Immature natural killer cell (primary cell): ENCODE data around the gene MECP2. TPM values are rescaled to one million over a fixed set of nuclear protein-coding genes. Genes with fewer than 3 reads are reported as not detected.
A peak's percentile ranks its signal among the peaks of the same experiment; 100 is the strongest.

Experiments used
- DNase-seq, 3 donors: peaks; one replicate each; pipeline ENCODE4 v3.0.0; 2022; ENCODE audit warnings: mixed read lengths in 1 of 3
- H3K27ac Mint-ChIP-seq, 6 donors: one replicate each; pipeline ENCODE4 v1.8.0; 2020; ENCODE audit warnings: mixed read lengths in 6 of 6, mild to moderate bottlenecking in 5 of 6, inconsistent platforms in 4 of 6, moderate library complexity in 3 of 6
- H3K27me3 Mint-ChIP-seq, 3 donors: one replicate each; pipeline ENCODE4 v1.8.0; 2020 to 2021; ENCODE audit warnings: low read depth in 3 of 3, mild to moderate bottlenecking in 3 of 3, mixed read lengths in 3 of 3, moderate library complexity in 3 of 3, inconsistent platforms in 1 of 3
- H3K36me3 Mint-ChIP-seq, 3 donors: one replicate each; pipeline ENCODE4 v1.8.0; 2020; ENCODE audit warnings: mixed read lengths in 3 of 3, inconsistent platforms in 2 of 3, mild to moderate bottlenecking in 2 of 3
- H3K4me1 Mint-ChIP-seq, 2 donors: one replicate each; pipeline ENCODE4 v1.8.0; 2020; ENCODE audit warnings: inconsistent platforms in 2 of 2, mild to moderate bottlenecking in 2 of 2, mixed read lengths in 2 of 2, moderate library complexity in 1 of 2
- H3K4me3 Mint-ChIP-seq, 5 donors: one replicate each; pipeline ENCODE4 v1.8.0; 2020; ENCODE audit warnings: mild to moderate bottlenecking in 5 of 5, mixed read lengths in 5 of 5, inconsistent platforms in 3 of 5, moderate library complexity in 3 of 5
- H3K9me3 Mint-ChIP-seq, 6 donors: one replicate each; pipeline ENCODE4 v1.8.0; 2020; ENCODE audit warnings: mild to moderate bottlenecking in 6 of 6, mixed read lengths in 6 of 6, inconsistent platforms in 4 of 6, moderate library complexity in 3 of 6
- polyA plus RNA-seq, 3 donors: library from polyadenylated mRNA; unstranded; fragments of 300-500 nt; fragmentation: Illumina TruSeq; gene quantifications; one replicate each; pipeline ENCODE4 v1.2.3, GENCODE V29; 2021

Gene MECP2
- polyA plus RNA-seq, 3 donors from 2014 or later: 11.4 to 31.5 (median 18.3) TPM

DNA sequence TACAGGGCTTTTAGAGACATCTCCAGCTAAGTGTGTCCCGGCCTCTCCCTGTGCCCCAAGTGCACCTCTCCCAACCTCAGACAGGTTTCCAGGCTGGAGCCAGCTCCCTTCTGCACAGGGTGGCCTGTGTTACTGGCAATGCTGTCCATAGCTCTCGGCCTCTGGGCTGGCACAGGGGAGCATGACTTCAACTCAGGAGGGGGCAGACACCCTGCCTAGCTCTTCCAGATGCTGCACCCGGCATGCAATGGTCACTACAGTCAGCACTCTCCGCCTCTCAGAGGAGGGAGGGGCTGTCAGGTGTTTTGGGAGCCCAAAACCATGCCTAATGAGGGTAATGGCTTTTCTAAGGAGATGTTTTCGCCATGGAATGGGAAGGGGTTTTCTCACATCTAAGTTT is 75.4 kb downstream of the MECP2 start:
- H3K4me3 Mint-ChIP-seq: peak overlapping the region in 1 of 5 donors; percentile 21

DNA sequence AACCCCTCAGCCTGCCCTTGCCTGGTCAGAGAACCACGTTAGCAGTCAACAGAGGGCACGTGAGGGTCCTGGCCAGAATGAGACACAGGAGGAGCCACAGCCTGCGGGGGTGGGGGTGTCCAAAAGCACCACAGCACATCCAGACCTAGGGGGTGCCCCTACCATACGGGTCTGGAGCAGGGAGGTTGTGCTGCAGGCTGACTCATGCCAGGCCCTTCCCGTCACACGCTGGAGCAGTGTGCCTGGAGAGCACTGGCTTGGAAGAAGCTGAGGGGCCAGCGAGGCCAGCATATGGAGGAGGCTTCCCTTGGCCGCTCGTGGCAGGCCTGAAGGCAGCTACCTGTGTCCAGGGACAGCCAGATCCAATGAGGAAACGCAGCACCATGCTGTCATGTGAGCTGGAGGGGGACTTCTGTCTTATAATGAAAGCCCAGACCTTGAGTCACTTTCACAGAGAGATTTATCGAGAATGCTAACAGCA is 76.3 kb downstream of the MECP2 start:
- H3K27me3 Mint-ChIP-seq: peaks cover 0 to 8% (median 8%) of the 10 kb centered on the region in 3 donors
- H3K9me3 Mint-ChIP-seq: no peaks in the 10 kb centered on the region
- peak overlapping the region in 4 of 6 donors; percentile 89 to 93 (median 91) for H3K27ac Mint-ChIP-seq
- H3K4me1 Mint-ChIP-seq: peaks cover 5 to 10% of the 10 kb centered on the region in 2 donors
- no peaks in the 10 kb centered on the region for H3K36me3 Mint-ChIP-seq
- no peak for DNase-seq
- H3K4me3 Mint-ChIP-seq: no peak overlapping the region

More for the DNA sequence above, 75.4 kb downstream of the MECP2 start:
- no peaks in the 10 kb centered on the region for H3K36me3 Mint-ChIP-seq
- peaks cover 0 to 8% (median 8%) of the 10 kb centered on the region in 3 donors for H3K27me3 Mint-ChIP-seq
- peaks cover 5 to 10% of the 10 kb centered on the region in 2 donors for H3K4me1 Mint-ChIP-seq
- peak overlapping the region in 2 of 6 donors; percentile 45 to 46 for H3K27ac Mint-ChIP-seq
- H3K9me3 Mint-ChIP-seq: no peaks in the 10 kb centered on the region
- DNase-seq: no peak

DNA sequence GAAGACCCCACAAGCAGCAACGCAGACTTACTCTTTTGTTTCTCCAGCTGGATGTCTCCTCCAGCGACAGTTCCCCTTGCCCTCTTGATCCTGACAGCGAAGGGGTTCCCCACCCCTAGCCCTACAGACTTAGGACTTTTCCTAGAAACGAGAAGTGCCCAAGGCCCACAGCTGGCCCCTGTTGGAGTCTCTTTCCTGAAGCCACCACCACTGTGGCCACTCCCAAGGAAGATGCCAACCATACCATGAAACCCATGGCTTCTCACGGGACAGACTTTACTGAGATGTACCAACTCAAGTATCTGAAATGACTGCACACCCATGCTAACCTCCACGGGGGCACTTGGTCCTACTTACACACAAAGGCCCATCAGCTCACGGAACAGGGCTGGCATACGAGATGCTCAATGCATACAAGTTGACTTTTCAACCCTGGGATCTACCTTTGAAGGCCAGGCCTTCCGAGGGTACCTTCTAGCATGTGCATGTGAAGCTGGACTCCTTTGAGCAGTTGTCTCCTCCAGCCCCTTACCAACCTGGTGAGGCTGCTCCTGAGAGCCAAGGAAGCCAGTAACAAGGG is 76.9 kb downstream of the MECP2 start:
- peaks cover 0 to 3% (median 0%) of the 10 kb centered on the region in 3 donors for H3K36me3 Mint-ChIP-seq
- peaks cover 5 to 11% of the 10 kb centered on the region in 2 donors for H3K4me1 Mint-ChIP-seq
- H3K27me3 Mint-ChIP-seq: peaks cover 0 to 8% (median 8%) of the 10 kb centered on the region in 3 donors
- no peak for DNase-seq
- peak overlapping the region; percentile 79 to 87 (median 84) for H3K4me3 Mint-ChIP-seq
- H3K27ac Mint-ChIP-seq: peak overlapping the region; percentile 87 to 93 (median 90)
- H3K9me3 Mint-ChIP-seq: no peaks in the 10 kb centered on the region

DNA sequence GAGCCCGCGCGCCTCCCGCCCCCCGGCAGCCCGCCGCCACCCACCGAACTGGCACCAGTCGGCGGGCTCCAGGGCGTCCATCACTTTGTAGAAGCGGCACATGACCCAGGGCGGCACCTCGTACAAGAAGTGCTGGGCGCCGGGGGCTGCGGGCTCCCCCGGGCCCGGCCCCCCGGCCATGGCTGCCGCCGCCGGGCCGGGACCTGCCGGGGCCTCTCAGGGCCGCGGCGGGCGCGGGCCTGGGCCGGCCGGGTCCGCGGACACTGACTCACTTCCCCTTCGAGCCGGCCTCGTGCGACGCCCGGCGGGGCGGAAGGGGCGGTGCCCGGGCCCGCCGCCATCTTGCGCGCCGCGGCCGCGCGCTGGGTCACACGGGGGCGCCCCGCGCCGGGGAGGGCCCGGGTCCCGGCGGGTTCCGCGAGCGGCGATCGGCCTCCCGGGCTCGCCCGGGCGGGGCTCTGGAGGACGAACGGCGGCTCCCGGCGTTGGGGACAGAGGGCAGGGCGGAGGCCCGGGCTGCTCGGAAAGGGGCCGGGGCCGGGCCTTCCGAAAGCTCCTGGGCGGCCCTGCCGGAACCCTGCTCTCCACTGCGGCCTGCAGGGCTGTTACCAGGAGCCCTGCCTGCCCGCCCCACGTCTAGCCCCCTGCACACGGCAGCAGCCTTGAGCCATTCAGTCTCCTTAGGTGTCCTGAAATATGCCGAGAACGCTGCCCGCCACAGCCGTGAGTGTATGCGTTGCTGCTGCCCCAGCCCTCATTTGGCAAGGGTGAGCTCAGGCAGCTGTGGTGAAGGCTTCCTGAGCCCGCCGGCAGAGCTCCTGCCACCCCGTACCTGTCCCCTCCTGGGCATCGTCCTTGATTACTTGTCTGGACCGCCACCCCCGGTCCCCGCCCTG is 77.6 kb downstream of the MECP2 start, which contains the start of gene IRAK1:
IRAK1 (minus strand) TSS at position 270 of the 896 bp plus-strand sequence; CDS start at position 180, 90 bp downstream.
- Mint-ChIP-seq H3K27me3 (peaks cover 0 to 8% (median 6%) of the 10 kb centered on the region in 3 donors), H3K36me3 (peaks cover 0 to 3% (median 0%) of the 10 kb centered on the region in 3 donors)
- peak; percentile 63 for DNase-seq

DNA sequence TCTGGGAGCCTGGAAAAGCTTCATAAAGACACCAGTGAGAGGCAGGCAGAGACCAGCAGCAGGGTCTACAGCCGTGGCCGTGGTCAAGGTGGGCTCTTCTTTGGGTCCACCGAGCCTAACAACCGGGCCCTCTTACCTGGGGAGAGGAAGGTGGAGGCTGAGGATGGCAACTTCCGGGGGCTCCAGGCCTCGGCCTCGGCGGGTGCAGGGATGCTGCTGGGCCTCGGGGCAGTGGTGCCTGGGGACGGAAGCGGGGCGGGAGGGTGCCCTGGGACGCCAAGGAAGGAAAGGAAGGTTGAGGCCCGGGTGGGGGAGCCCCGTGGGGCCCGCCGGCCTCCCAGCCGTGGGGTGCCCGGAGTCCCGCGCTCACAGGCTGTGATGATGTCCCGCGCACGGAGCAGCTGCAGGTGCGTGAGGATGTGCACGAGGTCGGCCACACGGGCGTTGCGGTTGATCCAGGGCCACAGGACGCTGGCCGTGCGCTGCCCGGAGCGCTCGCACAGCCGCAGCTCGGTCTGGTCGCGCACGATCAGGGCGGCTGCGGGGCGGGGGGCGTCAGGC is 78.4 kb downstream of the MECP2 start:
- H3K27me3 Mint-ChIP-seq: peaks cover 0 to 6% (median 2%) of the 10 kb centered on the region in 3 donors
- peak overlapping the region; percentile 69 to 89 (median 86) for H3K27ac Mint-ChIP-seq
- H3K4me1 Mint-ChIP-seq: peaks cover 5 to 11% of the 10 kb centered on the region in 2 donors
- H3K36me3 Mint-ChIP-seq: peaks cover 0 to 3% (median 0%) of the 10 kb centered on the region in 3 donors
- no peaks in the 10 kb centered on the region for H3K9me3 Mint-ChIP-seq
- peak overlapping the region; percentile 79 to 83 (median 81) for H3K4me3 Mint-ChIP-seq
- DNase-seq: peak in 1 of 3 donors; percentile 7

More for the DNA sequence above, 77.6 kb downstream of the MECP2 start, which contains the start of gene IRAK1:
- Mint-ChIP-seq H3K4me3 (peak within 1 kb of the TSS; percentile 80 to 87 (median 84)), H3K27ac (peak within 1 kb of the TSS; percentile 87 to 93 (median 90)), H3K9me3 (no peaks in the 10 kb centered on the region), H3K4me1 (peaks cover 5 to 11% of the 10 kb centered on the region in 2 donors)

DNA sequence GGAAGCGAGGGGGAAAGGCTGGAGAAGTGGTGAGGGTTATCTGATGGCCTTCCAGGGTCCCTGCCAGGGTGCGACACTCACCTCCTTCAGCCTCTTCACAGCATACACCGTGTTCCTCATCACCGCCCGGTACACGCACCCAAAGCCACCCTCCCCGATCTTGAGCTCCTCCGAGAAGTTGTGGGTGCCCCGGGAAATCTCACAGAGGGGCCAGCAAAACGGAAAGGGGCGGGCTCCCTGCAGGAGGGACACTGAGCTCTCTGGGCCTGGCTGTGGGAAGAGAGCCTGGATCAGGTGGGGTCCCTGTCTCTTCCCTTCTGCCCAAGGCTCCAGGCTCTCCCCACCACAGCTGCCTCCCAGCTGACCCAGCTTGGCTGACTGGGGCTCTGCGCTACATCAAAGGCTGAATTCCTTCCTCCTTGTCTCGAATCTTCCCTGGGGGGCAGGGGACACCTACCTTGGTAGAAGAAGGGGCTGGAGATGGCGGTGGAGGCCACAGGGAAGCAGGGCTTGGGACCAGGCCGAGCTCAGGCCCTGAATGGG is 78.9 kb downstream of the MECP2 start:
- Mint-ChIP-seq H3K27ac (peak overlapping the region; percentile 69 to 89 (median 86)), H3K9me3 (no peaks in the 10 kb centered on the region), H3K36me3 (peaks cover 0 to 3% (median 0%) of the 10 kb centered on the region in 3 donors), H3K4me1 (peaks cover 5 to 12% of the 10 kb centered on the region in 2 donors), H3K27me3 (peaks cover 0 to 6% (median 2%) of the 10 kb centered on the region in 3 donors), H3K4me3 (peak overlapping the region; percentile 79 to 83 (median 81))
- no peak for DNase-seq

DNA sequence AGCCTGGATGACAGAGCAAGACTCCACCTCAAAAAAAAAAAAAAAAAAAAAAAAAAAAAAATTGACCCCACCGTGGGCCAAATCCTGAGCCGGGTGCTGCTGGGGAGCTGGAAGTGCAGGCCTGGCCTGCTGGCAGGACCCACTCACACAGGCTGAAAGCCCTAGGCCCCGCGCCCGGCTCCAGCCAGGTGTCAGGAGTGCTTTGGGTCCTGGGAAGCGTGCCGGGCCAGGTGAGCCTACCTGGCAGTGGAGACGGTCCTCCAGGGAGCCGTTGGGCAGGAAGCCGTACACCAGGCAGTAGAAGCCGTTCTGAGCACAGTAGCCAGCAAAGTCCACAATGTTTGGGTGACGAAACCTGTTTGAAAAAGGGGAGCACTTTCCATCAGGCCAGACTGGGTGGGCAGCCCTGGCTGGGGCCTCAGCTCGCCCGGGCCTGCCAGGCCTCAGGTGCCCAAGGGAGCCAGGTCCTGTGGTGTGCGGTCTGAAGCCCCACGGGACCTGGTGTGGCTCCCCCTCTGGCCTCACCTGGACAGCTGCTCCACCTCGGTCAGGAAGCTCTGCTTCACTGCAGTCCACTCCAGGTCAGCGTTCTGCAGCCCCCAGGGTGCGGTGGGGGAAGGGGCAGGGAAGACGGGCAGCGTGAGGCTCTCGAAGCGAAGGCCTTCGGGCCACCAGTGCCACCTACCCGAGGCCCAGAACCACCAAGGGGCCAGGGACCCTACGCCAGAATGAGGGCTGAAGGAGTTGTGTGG is 79.6 kb downstream of the MECP2 start:
- H3K9me3 Mint-ChIP-seq: no peaks in the 10 kb centered on the region
- peaks cover 5 to 14% of the 10 kb centered on the region in 2 donors for H3K4me1 Mint-ChIP-seq
- DNase-seq: no peak
- peaks cover 0 to 4% (median 2%) of the 10 kb centered on the region in 3 donors for H3K27me3 Mint-ChIP-seq
- H3K36me3 Mint-ChIP-seq: peaks cover 0 to 3% (median 0%) of the 10 kb centered on the region in 3 donors
- peak overlapping the region in 1 of 6 donors; percentile 88 for H3K27ac Mint-ChIP-seq
- H3K4me3 Mint-ChIP-seq: peak overlapping the region in 4 of 5 donors; percentile 23 to 83 (median 81)

DNA sequence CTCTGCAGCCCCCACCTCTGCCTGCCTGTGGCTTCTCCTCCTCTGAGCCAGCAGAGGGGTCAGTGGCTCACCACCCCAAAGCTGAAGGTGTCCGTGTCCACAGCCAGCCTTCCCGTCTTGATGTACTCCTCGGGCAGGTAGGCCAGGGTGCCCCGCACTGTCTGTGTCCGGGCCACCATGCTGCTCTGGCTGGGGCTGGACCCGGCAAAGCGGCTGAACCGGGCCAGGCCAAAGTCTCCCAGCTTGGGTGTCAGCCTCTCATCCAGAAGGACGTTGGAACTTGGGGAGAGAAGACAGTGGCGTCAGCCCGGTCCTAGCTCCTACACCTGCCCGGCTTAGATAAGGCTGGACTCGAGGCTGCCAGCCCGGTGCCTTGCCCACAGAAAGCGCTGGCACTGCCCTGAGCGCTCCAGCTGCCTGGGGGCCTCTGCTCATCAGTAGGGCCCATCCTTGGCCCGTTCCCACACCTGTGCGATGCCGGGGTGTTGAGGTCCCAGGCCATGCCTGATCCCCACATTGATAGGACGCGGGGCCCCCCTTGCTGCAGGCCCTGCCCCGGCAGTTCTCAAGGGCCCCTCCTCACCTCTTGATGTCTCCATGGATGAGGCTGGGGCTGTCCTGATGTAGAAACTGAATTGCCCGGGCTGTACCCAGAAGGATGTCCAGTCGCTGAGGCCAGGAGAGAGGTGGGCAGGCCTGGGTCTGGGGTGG is 81.0 kb downstream of the MECP2 start:
- H3K36me3 Mint-ChIP-seq: peaks cover 0 to 3% (median 0%) of the 10 kb centered on the region in 3 donors
- no peak for DNase-seq
- H3K9me3 Mint-ChIP-seq: no peaks in the 10 kb centered on the region
- H3K4me3 Mint-ChIP-seq: no peak overlapping the region
- H3K4me1 Mint-ChIP-seq: peaks cover 5 to 14% of the 10 kb centered on the region in 2 donors
- no peak overlapping the region for H3K27ac Mint-ChIP-seq
- peaks cover 2 to 4% (median 2%) of the 10 kb centered on the region in 3 donors for H3K27me3 Mint-ChIP-seq

DNA sequence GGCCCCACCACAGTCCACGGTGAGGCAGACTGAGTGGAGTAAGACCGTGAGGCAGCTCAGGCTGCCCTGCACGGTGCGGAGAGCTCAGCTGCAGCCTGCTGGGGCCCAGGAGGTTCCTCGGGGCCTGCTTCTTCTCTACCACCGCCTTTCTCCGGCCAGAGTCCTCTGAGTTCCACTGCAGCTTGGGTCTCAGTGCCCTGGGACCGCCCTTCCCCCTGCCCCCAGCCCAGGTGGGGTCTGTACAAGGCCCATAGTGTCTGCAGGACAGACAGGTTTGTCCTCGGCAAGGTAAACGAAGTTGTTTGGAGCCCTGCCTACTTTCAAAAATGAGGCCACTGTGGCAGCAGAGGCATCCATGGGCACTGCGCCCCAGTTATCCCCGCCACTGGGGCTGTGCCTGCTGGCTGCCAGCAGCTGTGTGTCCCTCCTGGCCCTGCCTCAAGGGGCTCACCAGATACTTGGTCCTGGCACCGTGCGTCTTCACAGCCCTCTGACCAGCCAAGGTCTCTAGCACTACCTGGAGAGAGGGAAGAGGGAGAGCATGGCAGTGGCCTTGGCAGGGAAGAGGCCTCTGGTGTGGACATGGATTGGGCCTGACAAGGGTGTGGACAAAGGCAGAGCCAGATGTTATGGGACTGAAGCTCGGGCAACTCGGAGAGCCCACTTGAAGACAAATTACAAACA is 81.8 kb downstream of the MECP2 start:
- Mint-ChIP-seq H3K27ac (peak overlapping the region in 3 of 6 donors; percentile 51 to 64 (median 58)), H3K4me3 (peak overlapping the region in 2 of 5 donors; percentile 30 to 50), H3K27me3 (peaks cover 0 to 4% (median 2%) of the 10 kb centered on the region in 3 donors), H3K4me1 (peaks cover 5 to 13% of the 10 kb centered on the region in 2 donors), H3K9me3 (no peaks in the 10 kb centered on the region), H3K36me3 (peaks cover 0 to 3% (median 0%) of the 10 kb centered on the region in 3 donors)
- DNase-seq: no peak

DNA sequence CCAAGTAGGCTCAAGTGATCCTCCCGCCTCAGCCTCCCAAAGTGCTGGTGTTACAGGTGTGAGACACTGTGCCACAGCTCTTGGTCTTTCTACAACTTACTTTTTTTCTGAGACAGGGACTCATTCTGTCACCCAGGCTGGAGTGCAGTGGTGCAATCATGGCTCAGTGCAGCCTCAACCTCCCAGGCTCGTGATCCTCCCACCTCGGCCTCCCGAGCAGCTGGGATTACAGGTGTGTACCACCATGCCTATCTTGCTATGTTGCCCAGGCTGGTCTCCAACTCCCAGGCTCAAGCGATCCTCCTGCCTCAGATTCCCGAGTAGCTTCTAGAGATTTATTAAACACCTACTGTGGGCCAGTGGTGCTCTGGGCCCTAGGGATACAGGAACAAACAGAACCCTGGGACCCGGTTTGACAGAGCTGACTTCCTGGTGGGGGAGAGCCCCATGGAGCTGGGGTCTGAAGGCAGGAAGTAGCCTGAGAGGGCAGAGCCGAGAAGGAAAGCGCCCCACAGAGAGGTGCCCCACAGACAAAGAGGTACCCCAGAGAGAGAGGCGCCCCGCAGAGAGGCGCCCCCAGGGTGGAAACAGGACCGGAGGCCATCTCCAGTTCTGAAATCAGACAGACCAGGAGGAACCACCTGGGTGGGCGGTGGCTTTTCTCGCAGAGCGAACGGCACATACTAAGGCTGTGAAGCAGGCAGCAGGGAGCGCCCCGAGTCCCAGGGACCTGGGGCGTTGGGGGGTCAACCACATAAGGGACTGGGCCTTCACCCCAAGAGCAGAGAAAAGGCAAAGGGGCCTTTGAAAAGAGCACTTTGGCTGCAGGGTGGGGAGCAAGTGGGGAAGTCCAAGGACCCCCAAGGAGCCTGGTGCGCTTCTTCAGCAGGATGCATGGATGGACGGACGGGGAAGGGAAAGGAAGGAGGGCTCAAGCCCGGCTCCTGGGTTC is 82.8 kb downstream of the MECP2 start:
- H3K27ac Mint-ChIP-seq: peak overlapping the region in 4 of 6 donors; percentile 17 to 75 (median 36)
- H3K27me3 Mint-ChIP-seq: peaks cover 0 to 4% (median 2%) of the 10 kb centered on the region in 3 donors
- peaks cover 0 to 8% of the 10 kb centered on the region in 2 donors for H3K4me1 Mint-ChIP-seq
- H3K9me3 Mint-ChIP-seq: no peaks in the 10 kb centered on the region
- peaks cover 0 to 3% (median 0%) of the 10 kb centered on the region in 3 donors for H3K36me3 Mint-ChIP-seq
- H3K4me3 Mint-ChIP-seq: peak overlapping the region in 1 of 5 donors; percentile 30
- DNase-seq: no peak
